Smooth muscle cell (in vitro differentiated cells): ENCODE data around the gene WWOX. TPM values are rescaled to one million over a fixed set of nuclear protein-coding genes. Genes with fewer than 3 reads are reported as not detected.

ENCODE experiments used
- DNase-seq: peaks from one replicate; lab custom pipeline; 2025; ENCODE audit not compliant: unreplicated experiment; lab: John Stamatoyannopoulos, UW
- H2AFZ ChIP-seq: fragments of 200-600 bp; sonication (generic); 2 replicates; pipeline ENCODE4 v1.6.0; 2016; ENCODE audit warnings: antibody characterized with exemption, low read depth, mild to moderate bottlenecking
- H3F3A ChIP-seq: fragments of 200-600 bp; sonication (generic); 2 replicates; pipeline ENCODE4 v1.6.0; 2017; ENCODE audit warnings: antibody characterized with exemption, low read depth
- H3K27ac ChIP-seq: fragments of 200-600 bp; sonication (generic); 2 replicates; pipeline ENCODE4 v1.5.1; 2016; ENCODE audit warnings: low read depth, mild to moderate bottlenecking
- H3K27me3 ChIP-seq: fragments of 200-600 bp; sonication (generic); 2 replicates; pipeline ENCODE4 v1.6.1; 2016; ENCODE audit warnings: low read depth, mild to moderate bottlenecking
- H3K36me3 ChIP-seq: fragments of 200-600 bp; sonication (generic); 2 replicates; pipeline ENCODE4 v1.5.1; 2016; ENCODE audit warnings: low read depth
- H3K4me1 ChIP-seq: fragments of 200-600 bp; sonication (generic); 2 replicates; pipeline ENCODE4 v1.5.1; 2016; ENCODE audit warnings: low read depth
- H3K4me2 ChIP-seq: fragments of 200-600 bp; sonication (generic); 2 replicates; pipeline ENCODE4 v1.6.0; 2016; ENCODE audit warnings: mild to moderate bottlenecking
- H3K4me3 ChIP-seq: fragments of 200-600 bp; sonication (generic); 2 replicates; pipeline ENCODE4 v1.5.1; 2016; ENCODE audit warnings: mild to moderate bottlenecking
- H3K79me2 ChIP-seq: fragments of 200-600 bp; sonication (generic); 2 replicates; pipeline ENCODE4 v1.6.0; 2016; ENCODE audit warnings: low read depth, mild to moderate bottlenecking
- H3K9ac ChIP-seq: fragments of 200-600 bp; sonication (generic); 2 replicates; pipeline ENCODE4 v1.6.0; 2016; ENCODE audit warnings: low read depth
- H3K9me3 ChIP-seq: fragments of 200-600 bp; sonication (generic); replicated peaks from 2 replicates; pipeline ENCODE4 v1.5.1; 2016; ENCODE audit warnings: low read depth
- H4K20me1 ChIP-seq: fragments of 200-600 bp; sonication (generic); 2 replicates; pipeline ENCODE4 v1.6.0; 2016; ENCODE audit warnings: low read depth
- CTCF ChIP-seq: fragments of 200-600 bp; sonication (generic); IDR thresholded peaks from 2 replicates; pipeline ENCODE4 v1.5.1; 2017; ENCODE audit warnings: borderline replicate concordance, mild to moderate bottlenecking, antibody characterized with exemption; ENCODE audit not compliant: insufficient read depth, poor library complexity, severe bottlenecking
- WGBS: methylation state at CpG from one replicate; pipeline ENCODE4 v1.1.7; 2016; ENCODE audit warnings: low lambda C conversion rate; 5-methylcytosine and 5-hydroxymethylcytosine counted together
- polyA plus RNA-seq: library from polyadenylated mRNA; unstranded; fragments of >200 nt; fragmentation: Nextera tagmentation; extraction: Ambion mirVana; gene quantifications from 2 replicates; pipeline ENCODE4 v1.2.1, GENCODE V29; 2016
- total RNA-seq: library from RNA; depleted of rRNA; stranded (reverse); fragments of >200 nt; gene quantifications from 2 replicates; pipeline ENCODE4 v1.2.3, GENCODE V29; 2014

WWOX gene
- total and polyA plus RNA-seq, 2 experiments from 2014 or later = 7.5 to 14.0 TPM

GRCh38 chr16:79137426-79137939 is 1038.0 kb downstream of the WWOX start:
- no peak overlapping the region for H3K4me2 ChIP-seq
- H3K27me3 ChIP-seq = peaks cover 4% of the 10 kb centered on the region
- no peak overlapping the region for H3K27ac ChIP-seq
- no peak overlapping the region for H3K4me3 ChIP-seq
- no peaks in the 10 kb centered on the region for H3K36me3 ChIP-seq
- WGBS = 83% methylated on average over 4 of the region's 6 CpGs
- H3K4me1 ChIP-seq = no peaks in the 10 kb centered on the region
- no peaks in the 10 kb centered on the region for H3K9me3 ChIP-seq
- DNase-seq = no peak
- H3K9ac ChIP-seq = no peak overlapping the region
- H2AFZ ChIP-seq = no peak overlapping the region
- no peaks in the 10 kb centered on the region for H4K20me1 ChIP-seq
- no peaks in the 10 kb centered on the region for H3K79me2 ChIP-seq
- TF ChIP-seq CTCF = no peak
- H3F3A ChIP-seq = no peaks in the 10 kb centered on the region

GRCh38 chr16:79139799-79140198 is 1040.3 kb downstream of the WWOX start:
- H4K20me1 ChIP-seq = no peaks in the 10 kb centered on the region
- no peaks in the 10 kb centered on the region for H3F3A ChIP-seq
- 95% methylated on average over 7 of the region's 7 CpGs for WGBS
- H3K4me3 ChIP-seq = no peak overlapping the region
- H3K27ac ChIP-seq = no peak overlapping the region
- no peak overlapping the region for H3K9ac ChIP-seq
- no peaks in the 10 kb centered on the region for H3K36me3 ChIP-seq
- no peaks in the 10 kb centered on the region for H3K4me1 ChIP-seq
- no peak for DNase-seq
- H3K79me2 ChIP-seq = no peaks in the 10 kb centered on the region
- no peak overlapping the region for H3K4me2 ChIP-seq
- H3K27me3 ChIP-seq = peaks cover 4% of the 10 kb centered on the region
- no peak overlapping the region for H2AFZ ChIP-seq
- TF ChIP-seq CTCF = no peak
- H3K9me3 ChIP-seq = no peaks in the 10 kb centered on the region

- H3K36me3 ChIP-seq = no peaks in the 10 kb centered on the region
- no peak overlapping the region for H3K4me2 ChIP-seq
- H3K9ac ChIP-seq = no peak overlapping the region
- no peaks in the 10 kb centered on the region for H3K4me1 ChIP-seq
- H4K20me1 ChIP-seq = no peaks in the 10 kb centered on the region
- H3F3A ChIP-seq = no peaks in the 10 kb centered on the region
- no peak for DNase-seq
- H3K27me3 ChIP-seq = peaks cover 8% of the 10 kb centered on the region
- H2AFZ ChIP-seq = no peak overlapping the region
- no peaks in the 10 kb centered on the region for H3K9me3 ChIP-seq
- H3K27ac ChIP-seq = no peak overlapping the region
- no peak overlapping the region for H3K4me3 ChIP-seq
- 94% methylated on average over 2 of the region's 2 CpGs for WGBS
- no peaks in the 10 kb centered on the region for H3K79me2 ChIP-seq
- no peak for TF ChIP-seq CTCF
Measured at GRCh38 chr16:79143026-79143425, 1043.6 kb downstream of the WWOX start.

GRCh38 chr16:79150151-79150550 is 1050.7 kb downstream of the WWOX start:
- Histone ChIP-seq H3K79me2 (no peaks in the 10 kb centered on the region), H3K27ac (no peak overlapping the region), H3K36me3 (no peaks in the 10 kb centered on the region), H3F3A (no peaks in the 10 kb centered on the region), H3K4me2 (no peak overlapping the region), H3K4me3 (no peak overlapping the region), H3K4me1 (peaks cover 9% of the 10 kb centered on the region), H2AFZ (no peak overlapping the region), H4K20me1 (no peaks in the 10 kb centered on the region), H3K27me3 (peaks cover 4% of the 10 kb centered on the region), H3K9me3 (no peaks in the 10 kb centered on the region), H3K9ac (no peak overlapping the region)
- WGBS = 40% methylated on average over 1 of the region's 1 CpG
- DNase-seq = no peak
- no peak for TF ChIP-seq CTCF
